DMS114 treated with DMSO at 0.1 percent for 48 hours (cell line): ENCODE data around the gene PPFIBP2.

Experiments
- DNase-seq: peaks from one replicate; lab custom pipeline; 2025; ENCODE audit not compliant: unreplicated experiment; lab: John Stamatoyannopoulos, UW

The PPFIBP2 gene

GRCh38 chr11:7548659-7549274, 35.0 kb downstream of the PPFIBP2 start:
- no peak for DNase-seq

- no peak for DNase-seq
These were observed 35.9 kb downstream of the PPFIBP2 start for GRCh38 chr11:7549681-7550080.

GRCh38 chr11:7551571-7551970, 37.8 kb downstream of the PPFIBP2 start:
- no peak for DNase-seq

GRCh38 chr11:7552666-7553065, 38.9 kb downstream of the PPFIBP2 start:
- no peak for DNase-seq

GRCh38 chr11:7555052-7555699, 41.4 kb downstream of the PPFIBP2 start:
- no peak for DNase-seq

GRCh38 chr11:7558046-7558445, 44.2 kb downstream of the PPFIBP2 start:
- DNase-seq, result no peak

- DNase-seq, result no peak
These were observed 45.8 kb downstream of the PPFIBP2 start for GRCh38 chr11:7559398-7560283.

- no peak for DNase-seq
These were observed 47.8 kb downstream of the PPFIBP2 start for GRCh38 chr11:7561562-7561961.

- DNase-seq, result no peak
These were observed 49.5 kb downstream of the PPFIBP2 start for GRCh38 chr11:7563281-7563680.

- no peak for DNase-seq
These were observed 51.0 kb downstream of the PPFIBP2 start for GRCh38 chr11:7564803-7565202.

- DNase-seq, result no peak
These were observed 53.5 kb downstream of the PPFIBP2 start for GRCh38 chr11:7567311-7567710.

GRCh38 chr11:7569044-7569443, 55.2 kb downstream of the PPFIBP2 start:
- DNase-seq, result no peak

GRCh38 chr11:7570241-7570640, 56.4 kb downstream of the PPFIBP2 start:
- no peak for DNase-seq

GRCh38 chr11:7570938-7571521, 57.2 kb downstream of the PPFIBP2 start:
- no peak for DNase-seq

- DNase-seq, result peak; percentile 5
These were observed 57.8 kb downstream of the PPFIBP2 start for GRCh38 chr11:7571640-7572000.

- DNase-seq, result no peak
These were observed 58.4 kb downstream of the PPFIBP2 start for GRCh38 chr11:7572001-7572712.

- DNase-seq, result no peak
These were observed 59.4 kb downstream of the PPFIBP2 start for GRCh38 chr11:7573193-7573557.

GRCh38 chr11:7573558-7574296, 59.9 kb downstream of the PPFIBP2 start:
- no peak for DNase-seq

- DNase-seq, result no peak
These were observed 60.8 kb downstream of the PPFIBP2 start for GRCh38 chr11:7574491-7575130.
